KMS-11 (cell line): ENCODE data around the gene ADGRV1.
A peak's percentile ranks its signal among the peaks of the same experiment; 100 is the strongest.

Source experiments
- H2AFZ ChIP-seq: fragments of 200-600 bp; sonication (generic); 2 replicates; pipeline ENCODE4 v1.6.1; 2016; ENCODE audit warnings: antibody characterized with exemption, mixed run types, low read depth
- H3K27ac ChIP-seq: fragments of 200-600 bp; sonication (generic); 2 replicates; pipeline ENCODE4 v1.6.1; 2016; ENCODE audit warnings: mild to moderate bottlenecking, mixed run types
- H3K27me3 ChIP-seq: fragments of 200-600 bp; sonication (generic); 2 replicates; pipeline ENCODE4 v1.6.1; 2017; ENCODE audit warnings: mild to moderate bottlenecking, low read depth, mixed run types, moderate library complexity; ENCODE audit not compliant: insufficient read depth
- H3K36me3 ChIP-seq: fragments of 200-600 bp; sonication (generic); 2 replicates; pipeline ENCODE4 v1.6.1; 2017; ENCODE audit warnings: mild to moderate bottlenecking, mixed run types; ENCODE audit not compliant: insufficient read depth
- H3K4me1 ChIP-seq: fragments of 200-600 bp; sonication (generic); 2 replicates; pipeline ENCODE4 v1.6.1; 2016; ENCODE audit warnings: mild to moderate bottlenecking, low read depth, mixed run types; ENCODE audit not compliant: poor library complexity, severe bottlenecking
- H3K4me2 ChIP-seq: fragments of 200-600 bp; sonication (generic); 2 replicates; pipeline ENCODE4 v1.7.0; 2016; ENCODE audit warnings: mild to moderate bottlenecking, mixed run types
- H3K4me3 ChIP-seq: fragments of 200-600 bp; sonication (generic); IDR thresholded peaks from 2 replicates; pipeline ENCODE4 v1.6.1; 2017; ENCODE audit warnings: low read depth, low read length, mixed read lengths; ENCODE audit not compliant: insufficient read depth
- H3K79me2 ChIP-seq: fragments of 200-600 bp; sonication (generic); 2 replicates; pipeline ENCODE4 v1.6.1; 2016; ENCODE audit warnings: low read depth, mixed run types; ENCODE audit not compliant: insufficient read depth
- H3K9ac ChIP-seq: fragments of 200-600 bp; sonication (generic); 2 replicates; pipeline ENCODE4 v1.6.1; 2016; ENCODE audit warnings: mild to moderate bottlenecking, mixed run types
- H4K20me1 ChIP-seq: fragments of 200-600 bp; sonication (generic); 2 replicates; pipeline ENCODE4 v1.6.1; 2016; ENCODE audit warnings: mild to moderate bottlenecking, mixed run types; ENCODE audit not compliant: insufficient read depth
- TF ChIP-seq, protein P1 (sequence below): fragments of 200-600 bp; sonication (generic); conservative IDR thresholded peaks from 2 replicates; pipeline ENCODE4 v1.6.1; 2017; ENCODE audit warnings: low read depth, mild to moderate bottlenecking, antibody characterized with exemption, low read length, moderate library complexity, mixed read lengths

Gene ADGRV1

DNA sequence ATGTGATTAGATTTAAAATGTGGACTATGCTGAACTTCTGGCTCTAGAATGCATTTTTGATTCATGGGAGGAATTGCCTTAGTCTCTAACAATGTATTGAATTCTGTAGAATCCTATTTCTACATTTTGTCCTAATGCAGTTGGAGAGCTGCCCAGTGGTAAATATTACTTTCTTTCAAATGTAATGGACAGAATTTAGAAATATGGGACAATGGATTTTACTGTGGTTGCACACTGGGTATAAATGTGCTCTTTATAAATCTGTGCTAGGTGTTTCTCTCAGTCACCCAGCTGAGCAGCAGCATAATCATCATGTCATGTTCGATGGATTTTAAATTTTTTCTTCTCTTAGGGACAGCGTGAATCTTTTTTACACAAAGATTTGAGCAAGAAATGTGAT lies 141.7 kb downstream of the ADGRV1 start:
- no peak overlapping the region for H3K4me2 ChIP-seq
- no peak overlapping the region for H2AFZ ChIP-seq
- H3K27ac ChIP-seq, result no peak overlapping the region
- no peak overlapping the region for H3K4me3 ChIP-seq
- no peaks in the 10 kb centered on the region for H3K27me3 ChIP-seq
- H4K20me1 ChIP-seq, result no peaks in the 10 kb centered on the region
- TF ChIP-seq, protein P1, sequence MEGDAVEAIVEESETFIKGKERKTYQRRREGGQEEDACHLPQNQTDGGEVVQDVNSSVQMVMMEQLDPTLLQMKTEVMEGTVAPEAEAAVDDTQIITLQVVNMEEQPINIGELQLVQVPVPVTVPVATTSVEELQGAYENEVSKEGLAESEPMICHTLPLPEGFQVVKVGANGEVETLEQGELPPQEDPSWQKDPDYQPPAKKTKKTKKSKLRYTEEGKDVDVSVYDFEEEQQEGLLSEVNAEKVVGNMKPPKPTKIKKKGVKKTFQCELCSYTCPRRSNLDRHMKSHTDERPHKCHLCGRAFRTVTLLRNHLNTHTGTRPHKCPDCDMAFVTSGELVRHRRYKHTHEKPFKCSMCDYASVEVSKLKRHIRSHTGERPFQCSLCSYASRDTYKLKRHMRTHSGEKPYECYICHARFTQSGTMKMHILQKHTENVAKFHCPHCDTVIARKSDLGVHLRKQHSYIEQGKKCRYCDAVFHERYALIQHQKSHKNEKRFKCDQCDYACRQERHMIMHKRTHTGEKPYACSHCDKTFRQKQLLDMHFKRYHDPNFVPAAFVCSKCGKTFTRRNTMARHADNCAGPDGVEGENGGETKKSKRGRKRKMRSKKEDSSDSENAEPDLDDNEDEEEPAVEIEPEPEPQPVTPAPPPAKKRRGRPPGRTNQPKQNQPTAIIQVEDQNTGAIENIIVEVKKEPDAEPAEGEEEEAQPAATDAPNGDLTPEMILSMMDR, result no peak
- no peak overlapping the region for H3K9ac ChIP-seq
- H3K79me2 ChIP-seq, result no peaks in the 10 kb centered on the region; the same call in 1 of the 2 replicates
- H3K36me3 ChIP-seq, result no peaks in the 10 kb centered on the region
- H3K4me1 ChIP-seq, result no peaks in the 10 kb centered on the region

DNA sequence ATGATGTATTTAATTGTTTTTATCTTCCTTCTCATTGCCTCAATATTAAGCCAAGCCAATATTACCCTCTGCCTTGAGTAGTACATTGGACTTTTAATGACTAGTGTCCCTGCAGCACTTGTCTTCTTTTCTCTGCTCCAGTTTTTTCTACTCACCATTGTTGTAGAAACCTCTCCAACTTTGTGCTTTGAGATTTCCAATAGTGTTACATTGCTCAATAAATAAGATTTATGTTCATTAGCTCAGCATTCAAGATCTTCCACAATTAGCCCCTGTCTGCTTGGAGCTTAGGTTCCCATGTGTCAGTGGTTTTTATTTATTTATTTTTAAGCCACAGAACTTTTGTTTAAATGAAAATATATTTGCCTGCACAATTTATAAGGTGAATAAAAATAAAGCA lies 145.3 kb downstream of the ADGRV1 start:
- H2AFZ ChIP-seq, result no peak overlapping the region
- H3K27ac ChIP-seq, result no peak overlapping the region
- no peaks in the 10 kb centered on the region for H3K36me3 ChIP-seq
- H3K4me2 ChIP-seq, result no peak overlapping the region
- peaks cover under 1% of the 10 kb centered on the region for H3K4me1 ChIP-seq
- no peaks in the 10 kb centered on the region for H3K27me3 ChIP-seq
- H3K4me3 ChIP-seq, result no peak overlapping the region
- H3K9ac ChIP-seq, result no peak overlapping the region
- no peaks in the 10 kb centered on the region for H3K79me2 ChIP-seq
- TF ChIP-seq, protein P1, result no peak
- no peaks in the 10 kb centered on the region for H4K20me1 ChIP-seq

DNA sequence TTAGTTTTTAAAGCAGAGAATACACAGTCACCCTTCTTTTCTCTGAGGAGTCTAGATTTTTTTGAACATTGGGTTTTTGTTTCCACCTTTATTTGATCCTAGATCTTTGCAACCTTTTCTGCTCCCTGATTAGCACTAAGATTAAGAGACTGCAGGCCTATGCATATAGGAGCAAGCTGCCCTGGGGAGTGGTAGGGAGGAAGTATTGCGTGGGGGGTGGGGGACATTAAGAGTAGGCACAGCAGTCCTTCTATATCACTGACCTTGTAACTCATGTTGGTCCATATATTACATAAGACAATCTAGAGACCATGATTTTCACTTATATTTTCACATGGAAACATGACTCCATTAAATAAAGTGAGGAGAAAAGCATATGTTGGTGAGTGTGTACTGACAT lies 149.1 kb downstream of the ADGRV1 start:
- Histone ChIP-seq H3K4me3 (no peak overlapping the region), H3K36me3 (no peaks in the 10 kb centered on the region), H4K20me1 (no peaks in the 10 kb centered on the region), H3K4me2 (no peak overlapping the region), H3K9ac (no peak overlapping the region), H3K27ac (no peak overlapping the region), H2AFZ (no peak overlapping the region), H3K4me1 (peaks cover 3% of the 10 kb centered on the region), H3K79me2 (no peaks in the 10 kb centered on the region), H3K27me3 (no peaks in the 10 kb centered on the region)
- TF ChIP-seq, protein P1, result no peak

DNA sequence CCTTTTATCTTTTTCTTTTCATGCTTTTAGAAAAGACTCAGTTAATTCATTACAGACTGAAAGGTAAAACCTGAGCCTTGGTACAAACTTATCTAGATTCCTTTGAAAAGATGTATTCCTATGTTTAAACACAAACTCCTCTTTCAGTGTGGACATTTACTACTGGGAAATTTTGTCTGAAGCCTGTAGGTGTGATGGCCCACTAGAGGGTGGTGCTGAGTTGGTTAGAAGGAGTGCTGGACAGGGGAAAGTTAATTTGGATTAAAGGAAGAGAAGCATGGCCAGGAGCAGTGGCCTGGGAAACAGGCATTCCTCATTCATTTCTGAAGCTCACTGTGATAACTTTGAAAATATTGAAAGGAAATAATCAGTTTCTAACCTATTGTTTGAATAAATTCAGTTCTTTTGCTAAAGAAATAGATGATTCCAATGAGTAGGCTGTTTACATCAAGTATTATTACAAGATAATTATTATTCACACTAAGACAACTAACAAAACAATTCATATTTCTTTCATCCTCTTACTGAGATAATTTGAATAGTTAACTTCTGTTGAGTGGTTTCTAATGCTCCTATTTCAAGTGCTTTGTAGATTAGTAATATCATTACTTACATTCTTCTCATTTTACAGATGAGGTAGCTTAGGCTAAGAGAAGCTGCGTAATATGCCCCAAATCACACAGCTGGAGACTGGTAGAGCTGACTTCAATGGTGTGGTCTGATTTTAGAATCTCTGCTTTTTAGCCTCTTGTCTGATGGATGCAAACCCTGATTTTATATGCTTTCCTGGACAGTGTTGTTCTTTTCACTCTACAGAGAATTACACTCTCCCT lies 150.9 kb downstream of the ADGRV1 start:
- Histone ChIP-seq H3K36me3 (no peaks in the 10 kb centered on the region), H3K79me2 (no peaks in the 10 kb centered on the region), H3K4me2 (no peak overlapping the region), H3K27ac (no peak overlapping the region), H3K4me3 (no peak overlapping the region), H3K27me3 (no peaks in the 10 kb centered on the region), H4K20me1 (no peaks in the 10 kb centered on the region), H3K9ac (no peak overlapping the region), H3K4me1 (peaks cover 3% of the 10 kb centered on the region), H2AFZ (no peak overlapping the region)
- TF ChIP-seq, protein P1, result peak; percentile 92
